Sigmoid colon (tissue), 4 donors: ENCODE data around the gene MIDN.
A peak's percentile ranks its signal among the peaks of the same experiment; 100 is the strongest.

Experiments used
- CTCF ChIP-seq, 4 experiments: fragments of 450-650 bp in 3 of 4; fragments of 200-600 bp in 1 of 4; IDR thresholded peaks; one replicate each; pipeline ENCODE4 v1.5.1; 2016 to 2019; ENCODE audit warnings: antibody characterized with exemption in 4 of 4, mild to moderate bottlenecking in 3 of 4, moderate library complexity in 2 of 4
- EP300 ChIP-seq, 4 donors: sonication (generic); formaldehyde crosslinking; IDR thresholded peaks; one replicate each; pipeline ENCODE4 v1.6.1; 2017; ENCODE audit warnings: antibody characterized with exemption in 4 of 4
- POLR2A ChIP-seq, 2 donors: fragments of 450-650 bp; IDR thresholded peaks; one replicate each; pipeline ENCODE4 v1.6.1; 2016; ENCODE audit warnings: antibody characterized with exemption in 2 of 2, mild to moderate bottlenecking in 2 of 2, moderate library complexity in 2 of 2
- POLR2AphosphoS5 ChIP-seq, 4 donors: sonication (generic); formaldehyde crosslinking; IDR thresholded peaks; one replicate each; pipeline ENCODE4 v1.6.1; 2017; ENCODE audit warnings: antibody characterized with exemption in 4 of 4

DNA sequence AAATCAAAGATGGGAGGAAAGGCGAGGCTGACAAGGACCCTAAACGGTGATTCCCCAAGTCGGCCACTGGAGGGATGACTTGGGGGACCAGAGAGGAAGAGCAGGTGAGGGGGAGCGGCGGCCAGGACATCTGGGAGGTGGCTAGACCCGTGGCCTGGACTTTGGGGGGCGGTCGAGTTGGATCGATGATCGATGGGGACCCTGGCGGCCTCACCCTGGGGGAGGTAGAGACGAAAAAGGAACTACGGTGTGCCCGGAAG lies 13.1 kb downstream of the MIDN start:
- TF ChIP-seq CTCF (IDR thresholded peaks at IDR 0.05) (peak in 1 of 4 experiments; percentile 37), POLR2A (IDR thresholded peaks at IDR 0.05) (no peak), POLR2AphosphoS5 (IDR thresholded peaks at IDR 0.05) (no peak), EP300 (IDR thresholded peaks at IDR 0.05) (no peak)
